HS-27A (cell line): ENCODE results near the gene RBM15.

Experiments
- DNase-seq: peaks from one replicate; pipeline ENCODE4 v3.0.0-alpha.2; 2012; ENCODE audit warnings: low read depth, missing footprints

RBM15 gene

DNA sequence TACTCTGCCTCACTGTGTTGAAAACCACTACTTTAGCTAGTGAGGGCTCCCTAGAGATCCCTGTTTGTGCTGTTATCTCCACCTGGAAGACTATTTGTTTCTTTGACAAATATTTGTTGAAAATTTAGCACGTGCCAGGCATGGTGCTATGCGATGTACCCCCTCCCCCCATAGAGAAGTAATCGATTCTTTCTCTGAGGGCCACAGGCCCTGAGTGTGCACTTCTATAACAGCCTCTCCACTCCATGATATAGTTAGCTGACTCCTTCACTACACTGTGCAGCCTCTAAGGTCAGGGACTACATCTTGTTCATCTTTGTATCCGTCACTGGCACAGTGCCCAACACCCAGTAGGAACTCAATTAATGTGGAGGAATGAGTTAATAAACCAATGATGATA is 17.3 kb upstream of the RBM15 start:
- DNase-seq, result no peak

DNA sequence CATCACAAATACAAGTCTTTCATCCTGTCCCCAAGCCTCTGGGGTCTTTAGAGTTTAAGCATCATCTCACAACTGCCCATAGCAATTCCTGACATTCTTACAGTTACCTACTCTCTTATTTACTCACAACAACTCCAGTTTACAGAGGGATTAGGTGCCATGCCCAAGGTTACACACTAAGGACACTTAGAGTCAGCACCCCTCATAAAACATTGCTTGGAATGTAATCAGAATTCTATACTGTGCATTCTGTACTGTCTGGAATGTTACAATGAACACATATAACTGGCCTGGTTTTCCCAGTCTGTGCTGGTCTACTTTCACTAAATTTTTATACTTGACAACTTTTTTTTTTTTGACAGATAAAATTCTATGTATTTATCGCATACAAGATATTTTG is 14.5 kb upstream of the RBM15 start:
- DNase-seq, result no peak

DNA sequence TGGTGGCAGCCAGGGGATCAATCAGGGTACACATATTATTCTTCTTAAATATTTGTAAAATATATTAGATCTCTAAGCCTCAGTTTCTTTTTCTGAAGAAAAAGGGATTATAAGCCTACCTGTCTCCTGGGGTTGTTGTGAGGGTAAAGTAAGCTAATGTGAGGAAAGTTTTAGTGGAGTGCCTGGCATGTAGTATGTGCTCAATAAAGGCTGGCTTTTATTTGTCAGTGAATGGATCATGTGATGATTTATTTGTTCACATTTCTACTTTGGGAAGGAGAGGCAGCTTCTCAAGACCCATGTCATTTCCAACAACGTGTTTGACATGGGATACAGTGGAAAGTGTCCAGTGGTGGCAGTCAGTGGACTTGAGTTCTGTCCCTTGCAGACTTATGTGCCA is 12.4 kb upstream of the RBM15 start:
- no peak for DNase-seq

DNA sequence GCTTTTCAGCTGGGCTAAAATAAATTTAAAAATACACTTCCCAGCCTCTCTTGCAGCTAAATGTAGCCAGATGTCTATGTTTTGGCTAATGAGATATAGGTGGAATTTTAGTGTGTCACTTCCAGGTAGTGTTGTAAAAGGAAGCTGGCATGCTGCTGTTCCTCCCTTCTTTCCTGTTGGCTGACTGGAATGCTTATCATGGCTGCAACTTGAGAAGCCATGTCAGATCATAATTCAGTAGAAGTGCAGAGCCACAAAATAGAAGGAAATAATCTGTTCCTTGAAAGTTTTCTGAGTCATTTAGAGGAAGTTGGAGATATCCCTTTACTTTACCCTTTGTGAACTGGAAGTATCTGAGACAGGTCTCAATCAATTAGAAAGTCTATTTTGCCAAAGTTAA is 10.9 kb upstream of the RBM15 start:
- DNase-seq, result no peak

DNA sequence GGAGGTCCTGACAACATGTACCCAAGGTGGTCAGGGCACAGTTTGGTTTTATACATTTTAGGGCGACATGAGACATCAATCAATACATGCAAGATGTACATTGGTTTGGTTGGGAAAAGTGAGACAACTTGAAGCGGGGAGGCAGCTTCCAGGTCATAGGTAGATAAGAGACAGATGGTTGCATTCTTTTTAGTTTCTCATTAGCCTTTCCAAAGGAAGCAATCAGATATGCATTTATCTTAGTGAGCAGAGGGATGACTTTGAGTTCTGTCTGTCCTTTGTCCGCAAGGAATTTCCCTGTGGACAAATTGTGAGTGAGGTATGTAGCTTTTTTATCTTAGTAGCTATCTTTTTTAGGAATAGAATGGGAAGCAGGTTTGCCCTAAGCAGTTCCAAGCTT is 10.5 kb upstream of the RBM15 start:
- DNase-seq, result no peak

DNA sequence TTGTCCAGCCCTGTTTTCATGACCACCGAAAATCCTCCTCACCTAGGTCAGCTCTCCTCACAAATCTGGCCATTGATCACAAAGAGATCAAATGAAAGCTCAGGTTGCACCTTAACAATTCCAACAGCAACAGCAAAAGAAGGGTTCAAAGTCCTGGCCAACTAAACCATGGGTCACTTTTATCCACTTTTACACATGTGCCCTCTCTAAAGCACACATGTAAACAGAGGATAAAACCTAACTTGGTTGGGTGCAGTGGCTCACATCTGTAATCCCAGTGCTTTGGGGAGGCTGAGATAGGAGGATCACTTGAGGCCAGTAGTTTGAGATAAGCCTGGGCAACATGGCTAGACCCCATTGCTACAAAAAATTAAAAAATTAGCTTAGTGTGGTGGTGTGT is 3.9 kb upstream of the RBM15 start:
- DNase-seq, result no peak

DNA sequence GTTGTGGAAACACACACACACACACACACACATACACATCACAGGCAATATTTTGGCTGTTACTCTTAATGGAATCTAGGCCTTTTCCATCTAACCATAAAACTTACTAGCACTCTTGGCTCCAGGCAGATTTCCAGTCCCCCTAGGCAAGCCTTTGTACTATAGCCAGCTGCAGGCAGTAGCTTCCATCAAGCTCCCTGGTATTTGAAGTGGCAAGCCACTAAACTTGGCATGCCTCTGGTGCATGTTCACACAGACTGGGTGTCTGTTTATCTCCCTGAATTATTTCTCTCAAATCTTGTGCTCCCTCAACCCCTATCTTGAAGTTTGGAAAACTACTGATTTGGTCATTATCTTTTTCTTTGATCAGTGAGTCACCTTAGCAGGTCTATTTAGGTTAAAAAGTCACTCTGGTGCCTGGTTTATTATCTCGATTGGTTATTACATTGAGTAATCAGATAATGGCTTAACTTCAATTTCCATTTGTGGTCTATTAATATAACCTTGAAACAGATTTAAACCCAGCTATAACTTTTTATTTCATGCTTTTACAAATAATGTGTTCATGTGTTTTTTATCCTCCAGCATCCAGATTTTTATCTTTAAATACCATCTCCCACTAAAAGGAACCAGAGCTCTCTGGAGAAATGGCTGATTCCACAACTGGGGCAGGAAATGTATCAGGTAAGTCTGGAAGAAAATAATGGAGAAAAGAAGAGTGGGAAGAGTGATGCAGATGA is 2.7 kb upstream of the RBM15 start:
- no peak for DNase-seq

DNA sequence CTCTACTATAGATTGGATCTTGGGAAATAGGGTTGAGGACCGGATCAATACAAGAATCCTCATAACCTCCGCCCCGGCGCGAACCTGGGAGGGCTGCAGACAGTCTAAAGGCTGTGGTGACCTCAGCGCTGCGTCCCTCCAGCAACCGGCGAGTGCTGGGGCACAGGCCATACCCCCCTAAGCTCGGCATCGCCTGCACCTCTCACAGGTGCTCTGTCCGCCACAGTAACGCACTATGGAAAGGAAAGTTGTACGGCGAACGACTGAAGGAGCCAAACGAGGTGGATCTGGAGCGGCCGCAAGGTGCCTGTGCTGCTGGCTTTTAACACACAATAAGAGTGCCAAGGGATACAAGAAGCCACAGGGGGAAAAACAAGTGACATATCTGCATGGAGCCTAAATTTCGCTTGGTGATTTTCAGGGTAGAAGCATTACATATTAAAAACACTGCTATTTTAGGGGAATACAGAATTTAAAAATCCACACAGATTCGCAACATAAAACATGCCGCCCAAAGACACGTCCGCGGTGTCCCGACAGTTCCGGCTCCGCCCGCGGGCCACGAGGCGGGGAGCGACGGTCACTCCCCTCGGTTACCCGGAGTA is 1.4 kb upstream of the RBM15 start:
- DNase-seq, result no peak

DNA sequence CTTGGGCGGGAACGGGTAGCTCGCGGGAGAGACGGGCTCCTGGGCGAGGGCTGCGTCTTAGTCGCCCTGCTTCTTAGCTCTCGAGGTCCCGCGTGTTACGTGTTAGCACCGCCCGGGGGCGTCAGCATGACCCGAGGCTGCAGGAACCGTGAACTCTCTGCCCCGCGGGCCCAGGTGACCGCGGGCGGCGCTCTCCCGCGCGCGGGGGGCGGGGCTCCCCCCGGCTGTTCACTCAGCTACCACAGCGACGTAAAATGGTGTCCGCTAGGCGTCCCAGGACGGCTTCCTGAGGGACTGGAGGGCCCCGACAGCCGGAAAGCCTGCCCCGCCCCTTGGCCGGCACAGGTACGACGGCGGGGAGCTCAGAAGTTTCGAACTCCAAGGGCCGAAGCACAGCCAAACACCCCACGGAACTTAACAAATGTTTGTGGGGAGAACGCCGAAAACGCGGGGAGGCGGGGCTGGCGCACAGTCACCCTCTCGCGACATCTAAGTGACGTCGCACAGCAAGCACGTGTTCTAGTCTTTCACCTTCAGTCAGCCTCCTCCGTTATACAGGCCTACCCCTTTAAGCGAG is 780 bp upstream of the RBM15 start:
- DNase-seq, result no peak

DNA sequence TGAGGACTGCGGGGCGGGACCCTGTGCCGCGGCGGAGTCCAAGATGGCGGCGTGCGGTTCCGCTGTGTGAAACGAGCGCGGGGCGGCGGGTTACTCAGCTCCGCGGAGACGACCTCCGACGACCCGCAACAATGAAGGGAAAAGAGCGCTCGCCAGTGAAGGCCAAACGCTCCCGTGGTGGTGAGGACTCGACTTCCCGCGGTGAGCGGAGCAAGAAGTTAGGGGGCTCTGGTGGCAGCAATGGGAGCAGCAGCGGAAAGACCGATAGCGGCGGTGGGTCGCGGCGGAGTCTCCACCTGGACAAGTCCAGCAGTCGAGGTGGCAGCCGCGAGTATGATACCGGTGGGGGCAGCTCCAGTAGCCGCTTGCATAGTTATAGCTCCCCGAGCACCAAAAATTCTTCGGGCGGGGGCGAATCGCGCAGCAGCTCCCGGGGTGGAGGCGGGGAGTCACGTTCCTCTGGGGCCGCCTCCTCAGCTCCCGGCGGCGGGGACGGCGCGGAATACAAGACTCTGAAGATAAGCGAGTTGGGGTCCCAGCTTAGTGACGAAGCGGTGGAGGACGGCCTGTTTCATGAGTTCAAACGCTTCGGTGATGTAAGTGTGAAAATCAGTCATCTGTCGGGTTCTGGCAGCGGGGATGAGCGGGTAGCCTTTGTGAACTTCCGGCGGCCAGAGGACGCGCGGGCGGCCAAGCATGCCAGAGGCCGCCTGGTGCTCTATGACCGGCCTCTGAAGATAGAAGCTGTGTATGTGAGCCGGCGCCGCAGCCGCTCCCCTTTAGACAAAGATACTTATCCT is 430 bp downstream of the RBM15 start:
- DNase-seq, result peak; percentile 26

DNA sequence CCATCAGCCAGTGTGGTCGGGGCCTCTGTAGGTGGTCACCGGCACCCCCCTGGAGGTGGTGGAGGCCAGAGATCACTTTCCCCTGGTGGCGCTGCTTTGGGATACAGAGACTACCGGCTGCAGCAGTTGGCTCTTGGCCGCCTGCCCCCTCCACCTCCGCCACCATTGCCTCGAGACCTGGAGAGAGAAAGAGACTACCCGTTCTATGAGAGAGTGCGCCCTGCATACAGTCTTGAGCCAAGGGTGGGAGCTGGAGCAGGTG is 961 bp downstream of the RBM15 start:
- no peak for DNase-seq

DNA sequence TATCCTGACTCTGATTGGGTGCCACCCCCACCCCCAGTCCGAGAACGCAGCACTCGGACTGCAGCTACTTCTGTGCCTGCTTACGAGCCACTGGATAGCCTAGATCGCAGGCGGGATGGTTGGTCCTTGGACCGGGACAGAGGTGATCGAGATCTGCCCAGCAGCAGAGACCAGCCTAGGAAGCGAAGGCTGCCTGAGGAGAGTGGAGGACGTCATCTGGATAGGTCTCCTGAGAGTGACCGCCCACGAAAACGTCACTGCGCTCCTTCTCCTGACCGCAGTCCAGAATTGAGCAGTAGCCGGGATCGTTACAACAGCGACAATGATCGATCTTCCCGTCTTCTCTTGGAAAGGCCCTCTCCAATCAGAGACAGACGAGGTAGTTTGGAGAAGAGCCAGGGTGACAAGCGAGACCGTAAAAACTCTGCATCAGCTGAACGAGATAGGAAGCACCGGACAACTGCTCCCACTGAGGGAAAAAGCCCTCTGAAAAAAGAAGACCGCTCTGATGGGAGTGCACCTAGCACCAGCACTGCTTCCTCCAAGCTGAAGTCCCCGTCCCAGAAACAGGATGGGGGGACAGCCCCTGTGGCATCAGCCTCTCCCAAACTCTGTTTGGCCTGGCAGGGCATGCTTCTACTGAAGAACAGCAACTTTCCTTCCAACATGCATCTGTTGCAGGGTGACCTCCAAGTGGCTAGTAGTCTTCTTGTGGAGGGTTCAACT is 2.1 kb downstream of the RBM15 start:
- no peak for DNase-seq

DNA sequence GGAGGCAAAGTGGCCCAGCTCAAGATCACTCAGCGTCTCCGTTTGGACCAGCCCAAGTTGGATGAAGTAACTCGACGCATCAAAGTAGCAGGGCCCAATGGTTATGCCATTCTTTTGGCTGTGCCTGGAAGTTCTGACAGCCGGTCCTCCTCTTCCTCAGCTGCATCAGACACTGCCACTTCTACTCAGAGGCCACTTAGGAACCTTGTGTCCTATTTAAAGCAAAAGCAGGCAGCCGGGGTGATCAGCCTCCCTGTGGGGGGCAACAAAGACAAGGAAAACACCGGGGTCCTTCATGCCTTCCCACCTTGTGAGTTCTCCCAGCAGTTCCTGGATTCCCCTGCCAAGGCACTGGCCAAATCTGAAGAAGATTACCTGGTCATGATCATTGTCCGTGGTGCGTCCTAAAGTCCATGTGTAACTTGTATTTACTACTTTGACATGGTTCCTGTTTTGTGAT is 2.7 kb downstream of the RBM15 start:
- DNase-seq, result no peak

DNA sequence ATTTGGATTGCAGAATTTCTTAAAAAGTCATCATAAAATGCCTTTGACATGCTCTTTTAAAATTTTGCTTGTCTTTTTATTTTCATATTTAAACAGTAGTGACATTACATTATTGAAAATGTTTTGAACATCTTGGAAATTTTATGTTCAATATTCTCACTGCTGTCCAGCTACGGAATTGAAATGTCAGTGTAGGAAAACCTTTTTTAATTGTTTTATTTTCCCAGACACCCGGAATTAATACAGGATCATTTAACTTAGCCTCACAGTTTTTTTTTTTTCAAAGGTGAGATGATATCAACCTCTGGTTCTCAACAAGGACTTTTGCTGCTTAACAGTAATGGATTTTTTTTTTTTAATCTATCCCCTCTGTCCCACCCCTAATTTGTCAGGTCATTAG is 4.1 kb downstream of the RBM15 start:
- DNase-seq, result no peak

DNA sequence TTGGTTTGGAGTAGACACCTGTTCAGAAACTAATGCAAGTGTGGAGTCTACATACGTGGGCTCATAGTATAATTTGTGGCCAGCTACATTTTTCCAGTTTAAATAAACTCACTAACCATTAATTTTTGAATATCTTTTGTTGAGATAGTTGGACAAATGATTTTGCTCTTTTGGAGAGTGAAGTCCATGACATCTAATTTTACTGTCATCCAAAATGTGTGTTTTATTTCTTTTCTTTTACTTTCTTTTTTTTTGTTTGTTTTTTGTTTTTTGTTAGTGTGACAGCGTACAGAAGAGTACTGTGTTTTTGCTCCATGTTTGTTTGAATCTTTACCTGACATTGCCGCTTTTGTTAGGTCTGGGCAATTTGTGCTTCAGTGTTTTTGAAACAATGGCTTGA is 5.0 kb downstream of the RBM15 start:
- no peak for DNase-seq

DNA sequence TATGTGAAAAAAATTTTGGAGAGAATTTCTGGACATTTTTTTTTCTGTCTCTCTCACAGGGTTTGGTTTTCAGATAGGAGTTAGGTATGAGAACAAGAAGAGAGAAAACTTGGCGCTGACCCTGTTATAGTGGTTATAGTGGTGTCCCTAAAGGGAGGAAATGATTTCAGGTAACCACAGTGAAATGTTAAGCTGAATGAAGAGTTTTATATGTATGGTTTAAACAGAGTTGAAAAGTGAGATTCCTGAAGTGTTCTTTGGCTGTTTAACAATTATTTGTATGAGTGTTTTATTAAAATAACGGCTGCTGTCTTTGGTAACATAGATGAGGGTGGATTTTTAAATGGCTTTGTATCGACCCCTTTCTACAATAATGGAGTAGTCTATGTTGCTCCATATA is 6.3 kb downstream of the RBM15 start:
- no peak for DNase-seq

DNA sequence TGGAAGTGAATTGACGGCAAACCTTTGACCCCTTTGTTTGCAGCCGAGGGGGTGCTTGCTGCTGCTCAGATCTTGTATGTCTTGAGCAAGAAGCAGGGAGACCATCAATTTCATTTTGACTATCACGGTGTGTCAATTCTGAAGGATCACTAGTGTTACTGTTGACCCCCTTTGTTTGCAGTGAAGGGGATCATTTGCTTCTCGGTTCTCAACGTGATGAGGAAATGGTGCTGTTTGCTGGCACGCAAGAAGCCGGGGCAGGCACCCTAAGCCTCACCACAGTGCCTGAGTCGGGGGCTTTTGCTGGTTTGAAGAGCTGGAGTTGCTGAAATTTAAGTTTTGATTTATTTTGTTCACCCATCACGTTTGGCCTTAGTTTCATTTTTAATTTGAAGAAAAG is 7.5 kb downstream of the RBM15 start:
- no peak for DNase-seq

DNA sequence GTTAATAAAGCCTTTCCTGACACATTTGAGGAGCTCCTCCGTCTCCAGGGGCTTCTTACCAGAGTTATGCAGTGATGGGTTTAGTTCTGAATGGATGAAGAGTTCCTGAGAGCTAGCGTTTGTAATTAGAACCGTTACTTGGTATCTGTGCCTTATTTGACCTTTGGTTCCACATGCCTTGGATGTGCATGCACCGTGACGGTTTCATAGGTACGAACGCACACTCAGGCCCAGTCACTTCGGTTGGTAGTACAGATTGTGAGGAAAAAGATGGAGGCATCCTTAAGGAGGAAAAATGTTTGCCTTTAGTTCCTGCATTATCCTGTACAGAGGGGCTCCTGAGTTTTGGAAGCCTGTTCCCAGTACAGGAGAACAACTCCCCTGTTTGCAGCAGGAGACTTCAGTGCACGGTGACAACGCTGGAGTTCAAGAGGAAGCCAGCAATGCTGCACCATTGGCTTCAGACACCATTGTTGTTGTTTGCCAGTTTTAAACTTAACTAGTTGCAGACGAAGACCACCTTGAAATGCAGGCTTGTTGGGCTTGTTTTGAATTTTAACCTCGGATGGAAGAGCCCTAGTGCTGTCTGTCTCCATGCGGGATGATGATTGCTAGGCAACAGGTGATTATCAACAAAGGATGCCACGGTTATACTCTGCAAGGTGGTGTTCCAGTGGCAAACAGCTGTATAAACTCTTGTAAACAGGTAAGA is 8.2 kb downstream of the RBM15 start:
- no peak for DNase-seq

DNA sequence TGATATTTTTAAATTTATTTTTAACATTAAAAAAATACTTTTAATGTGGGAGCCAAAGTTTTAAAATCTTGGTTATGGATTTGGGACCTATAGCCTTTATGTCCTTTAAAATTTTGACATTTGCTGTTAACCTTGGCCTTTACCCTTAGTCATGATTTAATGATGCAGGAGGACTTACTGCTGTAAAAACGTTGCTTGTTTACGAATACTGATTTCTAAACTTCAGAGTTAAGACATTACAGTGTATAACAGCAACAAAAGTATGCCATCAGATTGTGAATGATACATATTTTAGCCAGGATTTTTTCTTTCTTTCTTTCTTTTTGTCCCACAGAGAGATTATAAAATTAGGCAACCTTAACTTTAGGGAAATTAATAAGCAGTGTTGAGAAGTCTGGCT is 8.9 kb downstream of the RBM15 start:
- no peak for DNase-seq

DNA sequence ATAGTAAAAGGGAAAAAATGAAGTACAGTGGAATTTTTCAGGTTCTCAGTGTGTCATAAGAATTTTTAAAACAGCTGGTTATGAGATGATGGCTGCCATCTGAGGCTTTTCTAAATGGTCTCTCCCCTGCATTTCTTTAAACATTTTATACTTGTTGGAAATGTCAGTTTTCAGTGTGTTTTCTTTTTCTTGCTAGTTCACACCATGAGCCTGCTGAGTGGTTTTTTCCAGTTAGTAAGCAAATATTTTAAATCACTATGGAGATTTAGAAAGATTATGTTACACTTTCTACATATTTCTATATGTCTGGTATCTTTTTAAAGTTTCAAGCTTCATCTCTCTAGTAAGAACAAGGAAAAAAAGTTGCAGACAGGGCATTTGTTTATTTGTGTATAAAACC is 9.6 kb downstream of the RBM15 start:
- DNase-seq, result no peak

DNA sequence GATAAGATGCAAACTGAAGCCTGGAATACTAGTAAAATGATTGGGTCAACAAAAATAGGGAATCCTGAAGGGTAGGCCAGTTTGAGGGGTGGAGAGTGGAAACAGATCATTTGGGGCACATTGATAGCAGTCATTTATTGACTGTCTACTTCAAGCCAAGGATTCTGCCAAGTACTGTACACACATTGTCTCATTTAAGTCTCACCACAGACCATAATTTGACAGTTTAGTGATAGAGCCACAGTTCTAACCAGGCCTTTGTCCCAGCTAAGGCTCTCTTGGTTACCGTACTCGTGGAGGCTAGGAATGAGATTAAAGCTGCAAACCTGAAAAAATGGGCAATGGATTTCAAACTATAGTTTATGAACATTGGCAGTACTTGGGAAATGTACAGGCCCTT is 11.2 kb downstream of the RBM15 start:
- DNase-seq, result no peak

DNA sequence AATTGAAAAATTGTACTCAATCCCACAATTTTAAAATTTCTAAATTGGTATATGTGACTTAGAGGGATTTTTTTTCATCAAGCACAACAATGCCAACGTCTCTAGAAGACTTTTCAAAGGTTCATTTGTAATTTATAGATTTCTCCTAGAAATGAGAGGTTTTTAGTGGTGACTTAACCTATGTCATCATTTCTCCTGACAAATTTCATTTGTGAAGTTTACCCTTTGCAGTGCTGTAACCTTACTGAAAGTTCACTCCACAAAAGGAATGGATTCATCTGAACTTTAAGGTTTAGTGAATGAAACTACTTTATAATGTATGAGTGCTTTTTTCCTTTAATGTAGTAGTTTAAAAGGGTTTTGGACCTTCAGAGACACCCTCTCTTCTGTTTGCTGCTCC is 16.1 kb downstream of the RBM15 start:
- no peak for DNase-seq
